Measurements from ENCODE around the gene NCK2. TPM values are rescaled to one million over a fixed set of nuclear protein-coding genes. Genes with fewer than 3 reads are reported as not detected.

The NCK2 gene
- polyA plus RNA-seq, 1 of the 3 experiments (the other 2 are of a cell fraction) = 42.8 TPM

DNA sequence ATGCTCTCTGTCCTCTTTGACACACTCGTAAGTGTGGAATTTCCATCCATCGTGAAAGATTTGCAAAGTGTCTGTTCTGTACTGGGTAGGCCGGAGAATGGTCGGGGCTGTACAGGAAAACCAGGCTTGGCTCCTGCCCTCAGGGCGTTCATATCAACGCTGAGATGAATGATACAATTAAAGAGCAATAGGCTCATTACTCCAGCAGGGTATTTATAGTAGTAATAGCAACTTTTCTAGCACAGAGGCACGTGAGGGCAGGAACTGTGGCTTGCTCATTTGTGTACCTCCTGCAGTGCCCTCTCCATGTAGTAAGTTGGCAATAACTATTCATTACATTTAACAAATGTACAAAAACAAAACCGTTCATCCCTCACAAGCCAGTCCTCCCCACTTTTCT, 5.3 kb upstream of the NCK2 start:
- 51% methylated on average over 8 of the region's 8 CpGs for WGBS (ENCODE audit: low lambda C conversion rate)
- Histone ChIP-seq H3K4me1 (ENCODE audit: control insufficient read depth in 1 of 2, insufficient read depth in 2 of 2, low read depth in 1 of 2, low read length in 1 of 2) (peaks cover 3 to 6% of the 10 kb centered on the region in 2 experiments; a peak in 2 of 4 replicates), H3K36me3 (replicated peaks in 1 of 2; ENCODE audit: control insufficient read depth in 1 of 2, insufficient read depth in 2 of 2, low read length in 1 of 2) (no peaks in the 10 kb centered on the region), H3K9me3 (no peaks in the 10 kb centered on the region), H4K20me1 (ENCODE audit: insufficient read depth) (no peaks in the 10 kb centered on the region), H3K79me2 (ENCODE audit: insufficient read depth) (no peaks in the 10 kb centered on the region), H2AFZ (ENCODE audit: low read depth) (no peak overlapping the region), H3K9me2 (no peaks in the 10 kb centered on the region), H3K4me3 (ENCODE audit: low read depth in 2 of 2, low read length in 1 of 2) (no peak overlapping the region), H3K27me3 (ENCODE audit: insufficient read depth) (no peaks in the 10 kb centered on the region), H3K9ac (no peak overlapping the region), H3F3A (replicated peaks; ENCODE audit: insufficient read depth) (no peaks in the 10 kb centered on the region), H3K27ac (ENCODE audit: low read depth in 2 of 2, low read length in 1 of 2) (no peak overlapping the region), H3K4me2 (no peak overlapping the region)
- POLR2A ChIA-PET = no interaction called here
- TF ChIP-seq, protein P1, sequence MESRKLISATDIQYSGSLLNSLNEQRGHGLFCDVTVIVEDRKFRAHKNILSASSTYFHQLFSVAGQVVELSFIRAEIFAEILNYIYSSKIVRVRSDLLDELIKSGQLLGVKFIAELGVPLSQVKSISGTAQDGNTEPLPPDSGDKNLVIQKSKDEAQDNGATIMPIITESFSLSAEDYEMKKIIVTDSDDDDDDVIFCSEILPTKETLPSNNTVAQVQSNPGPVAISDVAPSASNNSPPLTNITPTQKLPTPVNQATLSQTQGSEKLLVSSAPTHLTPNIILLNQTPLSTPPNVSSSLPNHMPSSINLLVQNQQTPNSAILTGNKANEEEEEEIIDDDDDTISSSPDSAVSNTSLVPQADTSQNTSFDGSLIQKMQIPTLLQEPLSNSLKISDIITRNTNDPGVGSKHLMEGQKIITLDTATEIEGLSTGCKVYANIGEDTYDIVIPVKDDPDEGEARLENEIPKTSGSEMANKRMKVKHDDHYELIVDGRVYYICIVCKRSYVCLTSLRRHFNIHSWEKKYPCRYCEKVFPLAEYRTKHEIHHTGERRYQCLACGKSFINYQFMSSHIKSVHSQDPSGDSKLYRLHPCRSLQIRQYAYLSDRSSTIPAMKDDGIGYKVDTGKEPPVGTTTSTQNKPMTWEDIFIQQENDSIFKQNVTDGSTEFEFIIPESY (IDR thresholded peaks at IDR 0.05; ENCODE audit: borderline replicate concordance, low read depth) = no peak
- TF ChIP-seq CTCF (IDR thresholded peaks at IDR 0.05) (no peak), YY1 (IDR thresholded peaks at IDR 0.05; ENCODE audit: low read depth) (no peak), POLR2AphosphoS5 (IDR thresholded peaks at IDR 0.05; ENCODE audit: low read depth, low read length) (no peak), TAF1 (IDR thresholded peaks at IDR 0.05; ENCODE audit: borderline replicate concordance, low read depth, low read length) (no peak), FOXJ3 (CRISPR knock-in tag; IDR thresholded peaks at IDR 0.05) (no peak), MEF2A (IDR thresholded peaks at IDR 0.05; ENCODE audit: borderline replicate concordance, low read depth) (no peak), FOSL2 (IDR thresholded peaks at IDR 0.05; ENCODE audit: borderline replicate concordance, low read depth) (no peak), JUND (IDR thresholded peaks at IDR 0.05) (no peak), SMC3 (IDR thresholded peaks at IDR 0.05; ENCODE audit: low read depth, low read length) (no peak), MXI1 (IDR thresholded peaks at IDR 0.05; ENCODE audit: low read depth, low read length) (no peak), RCOR1 (IDR thresholded peaks at IDR 0.05; ENCODE audit: low read length) (no peak), TCF12 (IDR thresholded peaks at IDR 0.05) (no peak), FOXM1 (IDR thresholded peaks at IDR 0.05; ENCODE audit: low read depth) (no peak), GABPA (IDR thresholded peaks at IDR 0.05; ENCODE audit: low read depth) (no peak), NFIC (IDR thresholded peaks at IDR 0.05; ENCODE audit: borderline replicate concordance) (no peak)
- TF ChIP-seq, protein P2, sequence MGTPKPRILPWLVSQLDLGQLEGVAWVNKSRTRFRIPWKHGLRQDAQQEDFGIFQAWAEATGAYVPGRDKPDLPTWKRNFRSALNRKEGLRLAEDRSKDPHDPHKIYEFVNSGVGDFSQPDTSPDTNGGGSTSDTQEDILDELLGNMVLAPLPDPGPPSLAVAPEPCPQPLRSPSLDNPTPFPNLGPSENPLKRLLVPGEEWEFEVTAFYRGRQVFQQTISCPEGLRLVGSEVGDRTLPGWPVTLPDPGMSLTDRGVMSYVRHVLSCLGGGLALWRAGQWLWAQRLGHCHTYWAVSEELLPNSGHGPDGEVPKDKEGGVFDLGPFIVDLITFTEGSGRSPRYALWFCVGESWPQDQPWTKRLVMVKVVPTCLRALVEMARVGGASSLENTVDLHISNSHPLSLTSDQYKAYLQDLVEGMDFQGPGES (IDR thresholded peaks at IDR 0.05; ENCODE audit: low read depth, low read length) = no peak
- TF ChIP-seq, protein P3, sequence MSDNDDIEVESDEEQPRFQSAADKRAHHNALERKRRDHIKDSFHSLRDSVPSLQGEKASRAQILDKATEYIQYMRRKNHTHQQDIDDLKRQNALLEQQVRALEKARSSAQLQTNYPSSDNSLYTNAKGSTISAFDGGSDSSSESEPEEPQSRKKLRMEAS (IDR thresholded peaks at IDR 0.05; ENCODE audit: low read depth) = no peak
- CTCF ChIA-PET = no interaction called here
- no peak for DNase-seq

All from SK-N-SH (cell line).